IPS-11a (cell line): Measurements from ENCODE around the gene PNLDC1.

Experiments
- H3K4me3 ChIP-seq: one replicate; pipeline ENCODE4 v1.5.1; 2013; ENCODE audit warnings: low read depth, low read length, control low read depth

The PNLDC1 gene, protein sequence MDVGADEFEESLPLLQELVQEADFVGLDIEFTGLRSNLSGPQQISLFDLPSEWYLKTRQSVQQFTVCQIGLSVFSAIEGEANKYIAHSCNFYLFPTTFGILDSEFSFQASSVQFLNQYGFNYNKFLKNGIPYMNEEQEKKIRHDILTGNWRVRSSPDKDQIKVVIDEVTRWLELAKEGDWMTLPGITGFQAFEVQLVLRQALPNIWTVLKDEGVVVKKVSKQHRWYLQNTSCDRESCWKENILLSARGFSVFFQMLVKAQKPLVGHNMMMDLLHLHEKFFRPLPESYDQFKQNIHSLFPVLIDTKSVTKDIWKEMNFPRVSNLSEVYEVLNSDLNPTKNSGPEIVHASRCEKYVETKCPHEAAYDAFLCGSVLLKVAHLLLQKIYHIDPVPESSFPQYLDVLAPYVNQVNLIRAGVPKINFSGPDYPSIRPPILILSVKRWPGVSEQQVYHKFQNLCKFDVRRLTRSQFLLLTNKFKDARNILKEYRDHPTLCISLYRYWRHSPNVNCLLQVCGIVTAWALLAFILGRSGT

GRCh38 chr6:159800141-159800865 lies at the start of gene PNLDC1:
Gene PNLDC1, plus strand, starts transcription at chr6:159800276. Its CDS starts 32 bp downstream, at chr6:159800308.
- no peak within 1 kb of the TSS for H3K4me3 ChIP-seq

GRCh38 chr6:159751448-159751847 lies 48.6 kb upstream of the PNLDC1 start:
- no peak overlapping the region for H3K4me3 ChIP-seq

GRCh38 chr6:159753081-159753872 lies 46.8 kb upstream of the PNLDC1 start:
- H3K4me3 ChIP-seq, result no peak overlapping the region

- H3K4me3 ChIP-seq, result no peak overlapping the region
These were observed 45.7 kb upstream of the PNLDC1 start for GRCh38 chr6:159754401-159754800.

- H3K4me3 ChIP-seq, result no peak overlapping the region
These were observed 44.8 kb upstream of the PNLDC1 start for GRCh38 chr6:159754959-159755914.

DNA sequence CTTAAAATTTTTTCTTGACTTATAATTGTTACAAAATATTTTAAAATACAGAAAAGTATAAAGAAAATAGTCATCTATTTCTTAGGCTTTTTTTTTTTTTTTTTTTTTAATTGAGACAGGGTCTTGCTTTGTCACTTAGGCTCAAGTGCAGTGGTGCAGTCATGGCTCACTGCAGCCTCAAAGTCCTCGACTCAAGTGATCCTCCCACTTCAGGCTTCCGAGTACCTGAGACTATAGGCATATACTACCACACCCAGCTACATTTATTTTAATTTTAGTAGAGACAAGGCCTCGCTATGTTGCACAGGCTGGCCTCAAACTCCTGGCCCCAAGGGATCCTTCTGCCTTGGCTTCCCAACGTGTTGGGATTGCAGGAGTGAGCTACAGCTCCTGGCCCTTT lies 43.6 kb upstream of the PNLDC1 start:
- H3K4me3 ChIP-seq, result no peak overlapping the region

DNA sequence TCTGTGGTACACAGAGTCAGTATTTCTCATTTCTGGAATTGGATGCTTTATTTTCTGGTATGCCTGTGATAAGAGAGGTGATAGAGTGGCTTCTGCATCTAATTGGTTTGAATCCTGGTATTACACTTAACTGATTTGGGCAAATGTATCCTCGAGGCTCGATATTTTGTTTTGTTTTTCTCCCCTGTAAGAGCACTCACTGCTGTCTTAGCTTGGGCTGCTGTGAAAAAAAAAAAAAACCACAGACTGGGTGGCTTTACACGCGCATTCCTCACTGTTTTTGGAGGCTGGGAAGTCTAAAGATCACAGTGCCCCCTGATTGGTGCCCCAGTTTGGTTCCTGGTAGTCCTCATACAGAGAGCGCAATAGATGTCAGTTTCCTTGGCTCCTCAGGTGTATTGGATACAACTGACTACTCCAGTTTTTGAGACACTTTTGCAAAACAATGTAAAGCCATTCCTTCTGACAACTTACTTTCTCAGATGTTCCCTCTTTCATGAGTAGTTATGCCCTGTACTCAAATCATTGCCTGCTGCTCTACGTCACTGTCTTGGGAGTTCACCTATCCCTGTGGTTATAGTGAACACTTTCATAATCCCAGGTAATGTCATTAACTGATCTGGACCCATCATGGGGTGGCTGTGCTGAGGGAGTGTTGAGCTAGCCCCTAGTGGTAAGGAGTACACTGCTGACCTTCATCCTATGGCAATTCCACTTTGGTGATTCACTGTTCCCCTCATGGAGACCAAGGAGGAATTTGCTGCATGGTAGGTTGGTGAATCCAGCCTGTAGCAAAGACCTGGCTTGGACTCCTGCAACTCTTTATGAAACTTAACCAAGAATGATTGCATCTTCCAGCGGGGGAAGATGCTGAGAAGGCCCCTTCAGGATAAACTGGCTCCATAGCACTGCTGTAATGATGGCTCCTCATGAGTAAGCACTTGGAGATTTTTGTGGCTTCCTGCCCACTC lies 41.8 kb upstream of the PNLDC1 start:
- H3K4me3 ChIP-seq, result no peak overlapping the region

DNA sequence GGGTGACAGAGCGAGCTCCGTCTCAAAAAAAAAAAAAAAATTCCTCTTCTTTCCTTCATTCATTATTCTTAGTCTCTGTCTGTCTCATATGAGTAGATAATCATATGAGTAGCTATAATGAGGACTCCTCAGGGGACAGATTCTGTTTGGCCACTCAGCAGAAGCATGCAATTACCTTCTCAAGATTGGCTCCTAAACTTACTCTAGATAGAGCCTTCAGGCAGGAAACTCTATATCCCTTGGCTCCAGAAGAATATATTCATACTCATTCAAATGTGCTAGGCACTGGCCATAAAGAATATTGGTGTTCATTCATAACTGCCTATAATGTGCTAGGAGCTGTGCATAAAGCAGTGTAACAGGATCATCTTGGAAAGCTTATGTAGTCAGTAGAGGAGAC lies 40.4 kb upstream of the PNLDC1 start:
- no peak overlapping the region for H3K4me3 ChIP-seq

- no peak overlapping the region for H3K4me3 ChIP-seq
These were observed 39.4 kb upstream of the PNLDC1 start for GRCh38 chr6:159760602-159761057.

- peak overlapping the region; percentile 47 for H3K4me3 ChIP-seq
These were observed 38.8 kb upstream of the PNLDC1 start for GRCh38 chr6:159761129-159761872.

DNA sequence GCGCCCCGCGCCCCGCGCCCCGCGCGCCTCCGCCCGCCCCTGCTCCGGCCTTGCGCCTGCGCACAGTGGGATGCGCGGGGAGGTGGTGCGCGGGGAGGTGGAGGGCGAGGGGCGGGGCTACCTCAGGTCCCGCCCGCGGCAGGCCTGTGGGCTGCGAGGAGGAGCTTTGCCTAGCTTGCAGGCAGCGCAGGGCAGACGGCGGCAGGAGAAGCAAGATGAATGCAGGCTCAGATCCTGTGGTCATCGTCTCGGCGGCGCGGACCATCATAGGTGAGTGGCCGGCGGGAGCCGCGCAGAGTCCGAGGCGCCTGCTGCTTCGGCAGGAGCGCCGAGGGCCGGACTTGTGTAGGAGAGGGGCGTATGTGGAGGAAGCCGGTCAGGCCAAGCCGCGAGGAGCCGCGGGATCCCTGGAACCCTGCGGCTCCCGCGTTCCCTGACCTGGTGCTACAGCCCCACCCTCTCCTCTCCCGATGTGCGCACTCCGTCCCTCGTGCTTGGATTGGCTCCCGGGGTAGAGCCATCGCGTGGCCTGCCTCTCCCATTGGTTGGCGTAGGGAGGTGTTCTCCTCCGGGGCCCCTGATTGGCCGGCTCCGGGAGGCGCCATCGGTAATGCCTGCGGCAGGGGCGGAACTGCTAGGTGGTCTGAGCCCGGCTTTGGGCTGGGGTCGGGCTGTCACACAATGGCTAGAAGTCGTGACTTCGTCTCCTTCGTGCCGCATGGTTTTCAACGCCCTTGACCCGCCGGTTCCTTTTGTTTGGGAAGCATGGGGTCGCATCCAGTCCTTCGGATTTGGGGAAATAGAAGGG lies 38.0 kb upstream of the PNLDC1 start, which contains the start of gene ACAT2:
Gene ACAT2, plus strand, starts transcription at position 173 of the 808 bp plus-strand sequence. Its CDS starts 43 bp downstream, at position 216.
- H3K4me3 ChIP-seq, result peak within 1 kb of the TSS; percentile 78

- H3K4me3 ChIP-seq, result peak overlapping the region; percentile 78
These were observed 37.3 kb upstream of the PNLDC1 start for GRCh38 chr6:159762681-159763293.

DNA sequence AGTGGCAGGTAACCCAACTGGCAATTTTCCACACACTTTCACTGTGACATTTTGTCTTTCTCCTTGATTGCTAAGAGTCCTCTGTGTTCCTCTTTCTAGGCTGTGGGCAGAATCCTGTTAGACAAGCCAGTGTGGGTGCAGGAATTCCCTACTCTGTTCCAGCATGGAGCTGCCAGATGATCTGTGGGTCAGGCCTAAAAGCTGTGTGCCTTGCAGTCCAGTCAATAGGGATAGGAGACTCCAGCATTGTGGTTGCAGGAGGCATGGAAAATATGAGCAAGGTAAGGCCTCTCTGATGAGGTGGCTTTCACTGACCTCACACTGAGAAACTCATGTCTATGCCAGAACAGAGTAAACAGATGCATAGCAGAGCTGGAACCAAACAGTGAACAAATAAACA lies 33.2 kb upstream of the PNLDC1 start:
- no peak overlapping the region for H3K4me3 ChIP-seq

DNA sequence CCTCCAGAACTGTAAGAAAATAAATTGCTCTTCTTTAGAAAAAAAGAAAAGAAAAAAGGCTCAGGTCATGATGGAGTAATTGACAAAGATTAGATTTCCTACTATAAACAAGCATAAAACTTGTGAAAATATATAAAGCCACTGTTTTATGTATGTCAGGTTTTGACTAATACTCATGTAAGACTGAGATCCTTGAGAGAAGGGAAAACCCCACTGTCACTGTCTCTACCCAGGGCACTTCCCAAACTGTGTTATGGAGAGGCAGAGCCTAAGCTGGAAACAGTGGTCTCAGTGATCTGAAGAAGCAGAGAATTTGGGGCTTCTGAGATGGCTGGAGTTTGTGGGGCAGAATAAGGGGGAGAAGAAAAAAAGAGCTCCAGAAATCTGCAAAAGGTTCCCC lies 30.6 kb upstream of the PNLDC1 start:
- H3K4me3 ChIP-seq, result no peak overlapping the region

DNA sequence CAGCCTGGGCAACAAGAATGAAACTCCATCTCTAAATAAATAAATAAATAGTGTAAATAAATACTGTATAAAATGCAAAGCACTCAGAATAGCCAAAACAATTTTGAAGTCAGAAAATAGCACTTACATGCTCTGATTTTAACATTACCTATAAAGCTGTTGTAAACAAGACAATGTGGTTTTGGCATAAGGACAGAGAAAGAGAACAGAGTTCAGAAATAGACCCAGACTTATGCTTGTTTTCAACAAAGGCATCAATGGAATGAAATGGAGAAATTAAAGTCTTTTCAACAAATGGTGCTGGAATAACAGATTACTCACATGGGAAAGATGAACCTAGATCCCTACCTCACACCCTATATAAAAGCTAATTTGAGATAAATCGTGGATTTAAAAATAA lies 27.9 kb upstream of the PNLDC1 start:
- H3K4me3 ChIP-seq, result no peak overlapping the region

GRCh38 chr6:159777240-159777904 lies 22.7 kb upstream of the PNLDC1 start:
- H3K4me3 ChIP-seq, result no peak overlapping the region
